ENCODE measurements around the gene ZNF674. TPM values are rescaled to one million over a fixed set of nuclear protein-coding genes. Genes with fewer than 3 reads are reported as not detected.
"Not testable (repeated sequence)": the region's sequence is repeated elsewhere in the genome, so short reads cannot be mapped to it uniquely, and the experiment has no call there.

ZNF674 gene
- total and polyA plus RNA-seq, 2 donors (not counting 1 experiment from before 2014, with no cell fraction given), result 3.2 to 8.3 TPM

- Histone ChIP-seq H3K4me3 (replicated peaks in 1 of 4; ENCODE audit: control extremely low read depth in 1 of 4, insufficient read depth in 1 of 4, low read depth in 3 of 4, low read length in 4 of 4) (no peak overlapping the region), H3K79me2 (ENCODE audit: control insufficient read depth, insufficient read depth, low read length) (no peaks in the 10 kb centered on the region), H3K4me2 (ENCODE audit: extremely low read depth, insufficient read depth, low read length) (no peak overlapping the region), H3K27me3 (ENCODE audit: control insufficient read depth, insufficient read depth, low read length) (no peaks in the 10 kb centered on the region), H3K27ac (ENCODE audit: insufficient read depth, low read length) (no peak overlapping the region), H3K4me1 (ENCODE audit: control insufficient read depth, extremely low read depth, insufficient read depth, low read length) (no peaks in the 10 kb centered on the region), H3K9me3 (ENCODE audit: control insufficient read depth, insufficient read depth, low read depth, low read length) (no peaks in the 10 kb centered on the region), H3K9ac (ENCODE audit: insufficient read depth, low read length) (no peak overlapping the region), H4K20me1 (ENCODE audit: control insufficient read depth, extremely low read depth, insufficient read depth, low read length) (no peaks in the 10 kb centered on the region), H3K36me3 (ENCODE audit: control insufficient read depth, insufficient read depth, low read length) (no peaks in the 10 kb centered on the region), H2AFZ (ENCODE audit: low read length) (no peak overlapping the region)
- TF ChIP-seq CTCF (conservative IDR thresholded peaks at IDR 0.05 in 1 of 2, IDR thresholded peaks at IDR 0.05 in 1 of 2; ENCODE audit: low read depth in 1 of 2, low read length in 2 of 2) (no peak), EZH2 (IDR thresholded peaks at IDR 0.05; ENCODE audit: low read length, missing control alignments) (no peak)
- no peak for DNase-seq (ENCODE audit: low read depth in 2 of 2)
Observed at GRCh38 chrX:46461660-46462191, 83.5 kb downstream of the ZNF674 start.

GRCh38 chrX:46460801-46461659 is 84.2 kb downstream of the ZNF674 start:
- not testable (repeated sequence) for H2AFZ ChIP-seq (ENCODE audit: low read length); H3K9me3 ChIP-seq (ENCODE audit: control insufficient read depth, insufficient read depth, low read depth, low read length); H3K9ac ChIP-seq (ENCODE audit: insufficient read depth, low read length); H3K79me2 ChIP-seq (ENCODE audit: control insufficient read depth, insufficient read depth, low read length); H3K4me3 ChIP-seq (replicated peaks in 1 of 4; ENCODE audit: control extremely low read depth in 1 of 4, insufficient read depth in 1 of 4, low read depth in 3 of 4, low read length in 4 of 4); H3K4me1 ChIP-seq (ENCODE audit: control insufficient read depth, extremely low read depth, insufficient read depth, low read length); DNase-seq (ENCODE audit: low read depth in 2 of 2); H4K20me1 ChIP-seq (ENCODE audit: control insufficient read depth, extremely low read depth, insufficient read depth, low read length); H3K27ac ChIP-seq (ENCODE audit: insufficient read depth, low read length); H3K36me3 ChIP-seq (ENCODE audit: control insufficient read depth, insufficient read depth, low read length); H3K27me3 ChIP-seq (ENCODE audit: control insufficient read depth, insufficient read depth, low read length); H3K4me2 ChIP-seq (ENCODE audit: extremely low read depth, insufficient read depth, low read length)

GRCh38 chrX:46459603-46460002 is 85.6 kb downstream of the ZNF674 start:
- TF ChIP-seq EZH2 (IDR thresholded peaks at IDR 0.05; ENCODE audit: low read length, missing control alignments), result no peak
- no peaks in the 10 kb centered on the region for H3K9me3 ChIP-seq (ENCODE audit: control insufficient read depth, insufficient read depth, low read depth, low read length)
- no peak overlapping the region for H3K4me2 ChIP-seq (ENCODE audit: extremely low read depth, insufficient read depth, low read length)
- H3K27ac ChIP-seq (ENCODE audit: insufficient read depth, low read length), result no peak overlapping the region
- no peaks in the 10 kb centered on the region for H3K4me1 ChIP-seq (ENCODE audit: control insufficient read depth, extremely low read depth, insufficient read depth, low read length)
- H3K4me3 ChIP-seq (replicated peaks in 1 of 4; ENCODE audit: control extremely low read depth in 1 of 4, insufficient read depth in 1 of 4, low read depth in 3 of 4, low read length in 4 of 4), result no peak overlapping the region
- no peaks in the 10 kb centered on the region for H3K27me3 ChIP-seq (ENCODE audit: control insufficient read depth, insufficient read depth, low read length)
- no peaks in the 10 kb centered on the region for H3K36me3 ChIP-seq (ENCODE audit: control insufficient read depth, insufficient read depth, low read length)
- H3K9ac ChIP-seq (ENCODE audit: insufficient read depth, low read length), result no peak overlapping the region
- no peaks in the 10 kb centered on the region for H4K20me1 ChIP-seq (ENCODE audit: control insufficient read depth, extremely low read depth, insufficient read depth, low read length)
- no peak for DNase-seq (ENCODE audit: low read depth in 2 of 2)
- H3K79me2 ChIP-seq (ENCODE audit: control insufficient read depth, insufficient read depth, low read length), result no peaks in the 10 kb centered on the region
- no peak overlapping the region for H2AFZ ChIP-seq (ENCODE audit: low read length)

Data from fibroblast of lung (primary cell).